Stimulated activated CD4-positive, alpha-beta T cell treated with anti-CD3 and anti-CD28 coated beads, Interleukin-1b, Interleukin-23, amount 100 ng/mL, for 24 hours (primary cell): ENCODE data around the gene ATXN10.

Experiments
- DNase-seq, 4 experiments: peaks; one replicate each; pipeline ENCODE4 v3.0.0-alpha.2; 2020; ENCODE audit warnings: low read depth in 4 of 4, low spot score in 1 of 4

The ATXN10 gene

GRCh38 chr22:45845076-45845487 is 173.4 kb downstream of the ATXN10 start:
- DNase-seq = no peak

GRCh38 chr22:45846952-45847351 is 175.3 kb downstream of the ATXN10 start:
- no peak for DNase-seq

GRCh38 chr22:45848904-45849303 is 177.3 kb downstream of the ATXN10 start:
- DNase-seq = no peak

- DNase-seq = no peak
Measured at GRCh38 chr22:45852826-45853225, 181.2 kb downstream of the ATXN10 start.

GRCh38 chr22:45855961-45856360 is 184.3 kb downstream of the ATXN10 start:
- no peak for DNase-seq

GRCh38 chr22:45857519-45857918 is 185.9 kb downstream of the ATXN10 start:
- no peak for DNase-seq

GRCh38 chr22:45859231-45860161 is 187.9 kb downstream of the ATXN10 start:
- no peak for DNase-seq

GRCh38 chr22:45860201-45860600 is 188.6 kb downstream of the ATXN10 start:
- no peak for DNase-seq

GRCh38 chr22:45861259-45861658 is 189.6 kb downstream of the ATXN10 start:
- no peak for DNase-seq

- DNase-seq = peak; percentile 46 to 66 (median 64)
Measured at GRCh38 chr22:45863981-45864751, 192.5 kb downstream of the ATXN10 start.

- no peak for DNase-seq
Measured at GRCh38 chr22:45864959-45865476, 193.4 kb downstream of the ATXN10 start.

- no peak for DNase-seq
Measured at GRCh38 chr22:45865561-45866125, 194.0 kb downstream of the ATXN10 start.

- no peak for DNase-seq
Measured at GRCh38 chr22:45866126-45866645, 194.6 kb downstream of the ATXN10 start.

- no peak for DNase-seq
Measured at GRCh38 chr22:45866646-45867117, 195.0 kb downstream of the ATXN10 start.

- DNase-seq = no peak
Measured at GRCh38 chr22:45867118-45867905, 195.7 kb downstream of the ATXN10 start.

GRCh38 chr22:45867906-45868555 is 196.4 kb downstream of the ATXN10 start:
- DNase-seq = no peak

- no peak for DNase-seq
Measured at GRCh38 chr22:45868571-45869339, 197.1 kb downstream of the ATXN10 start.

- DNase-seq = no peak
Measured at GRCh38 chr22:45869340-45869847, 197.8 kb downstream of the ATXN10 start.

GRCh38 chr22:45870011-45870410 is 198.4 kb downstream of the ATXN10 start:
- no peak for DNase-seq
